Stimulated activated naive CD8-positive, alpha-beta T cell treated with anti-CD3 and anti-CD28 coated beads, Interleukin-15, Interleukin-2, amounts not matched to agents 100 U/mL and 50 U/mL, for 24 hours (primary cell): Measurements from ENCODE around the gene PTGES2.

ENCODE experiments used
- ATAC-seq: fragments of 150-1000 bp; cut with Tn5 transposase; one replicate; pipeline ENCODE4 v1.10.0; 2021
- DNase-seq: peaks from one replicate; pipeline ENCODE4 v3.0.0; 2021

The PTGES2 gene

GRCh38 chr9:128103589-128103962 lies 24.0 kb downstream of the PTGES2 start:
- ATAC-seq (peak; percentile 64), DNase-seq (peak; percentile 50)

- no peak for DNase-seq
- no peak for ATAC-seq
These were observed 24.5 kb downstream of the PTGES2 start for GRCh38 chr9:128102861-128103588.

- DNase-seq = no peak
- ATAC-seq = no peak
These were observed 25.3 kb downstream of the PTGES2 start for GRCh38 chr9:128102196-128102595.

GRCh38 chr9:128101690-128102089 lies 25.8 kb downstream of the PTGES2 start:
- ATAC-seq = no peak
- DNase-seq = no peak

DNA sequence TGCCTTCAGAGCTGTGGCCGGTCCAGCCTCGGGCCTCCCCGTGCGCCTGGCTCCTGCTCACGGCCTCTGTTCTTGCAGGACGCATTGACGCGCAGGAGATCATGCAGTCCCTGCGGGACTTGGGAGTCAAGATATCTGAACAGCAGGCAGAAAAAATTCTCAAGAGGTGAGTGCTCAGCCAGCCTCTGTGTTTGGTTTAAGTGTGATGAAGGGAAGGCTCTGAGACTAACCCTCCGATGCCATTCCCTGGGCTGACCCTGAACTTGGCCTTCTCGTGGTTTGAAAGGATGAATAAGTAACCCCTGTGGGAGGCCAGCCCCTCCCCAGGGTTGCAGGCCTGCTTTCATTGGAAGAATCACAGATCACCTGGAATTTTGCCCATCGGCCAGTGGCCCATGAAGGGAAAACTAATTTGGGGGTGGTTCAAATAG lies 26.3 kb downstream of the PTGES2 start:
- DNase-seq (no peak), ATAC-seq (no peak)

DNA sequence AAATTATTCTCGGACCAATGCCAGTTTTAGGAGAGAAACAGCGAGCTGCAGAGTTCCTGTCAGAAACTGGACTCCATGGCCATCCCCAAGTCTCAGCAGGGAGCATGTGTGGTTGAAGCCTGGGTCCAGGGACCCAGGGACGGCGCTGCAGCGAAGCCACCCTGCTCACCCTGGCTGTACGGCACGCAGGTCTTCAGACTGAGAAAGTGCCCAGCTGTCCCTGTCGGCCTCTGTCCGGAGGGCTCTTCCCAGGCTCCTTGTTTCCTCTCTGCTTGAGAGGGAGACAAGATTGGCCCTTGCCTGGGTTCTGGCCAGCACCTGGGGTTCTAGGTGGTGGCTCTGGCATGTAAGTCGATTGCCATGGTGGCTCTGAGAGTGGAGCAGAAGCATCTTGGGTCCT lies 26.9 kb downstream of the PTGES2 start:
- DNase-seq (no peak), ATAC-seq (no peak)

DNA sequence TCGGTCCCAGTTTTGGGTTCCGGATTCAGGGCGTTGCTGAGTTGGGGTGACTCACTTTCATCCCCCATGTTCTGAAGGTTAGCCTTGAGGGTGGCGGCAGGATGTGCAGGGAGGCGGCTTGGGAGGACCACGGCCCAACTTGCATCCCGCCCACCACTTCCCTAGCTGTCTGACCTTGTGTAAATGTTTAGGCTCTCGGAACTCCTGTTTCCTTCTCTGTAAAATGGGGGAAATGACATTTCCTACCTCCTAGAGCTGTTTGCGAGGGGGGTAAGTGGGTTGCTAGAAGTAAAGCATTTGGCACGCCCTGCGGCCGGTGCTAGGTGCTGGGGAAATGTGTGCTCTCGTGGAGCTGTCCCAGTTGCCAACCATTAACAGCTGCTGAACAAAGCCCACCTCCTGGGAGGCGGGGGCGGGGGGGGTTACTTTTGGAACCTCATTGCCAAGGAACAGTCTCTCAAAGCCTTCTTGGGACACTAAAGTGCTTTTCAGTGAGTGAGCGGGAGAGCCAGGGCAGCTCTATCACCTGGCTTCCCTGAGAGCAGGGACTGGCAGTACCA lies 27.5 kb downstream of the PTGES2 start:
- DNase-seq (no peak), ATAC-seq (no peak)

- ATAC-seq (no peak), DNase-seq (no peak)
These were observed 28.1 kb downstream of the PTGES2 start for GRCh38 chr9:128099231-128099931.

- peak; percentile 75 for DNase-seq
- ATAC-seq = peak; percentile 51
These were observed 29.0 kb downstream of the PTGES2 start for GRCh38 chr9:128098297-128099230.

- DNase-seq (no peak), ATAC-seq (no peak)
These were observed 29.8 kb downstream of the PTGES2 start for GRCh38 chr9:128097543-128098296.

DNA sequence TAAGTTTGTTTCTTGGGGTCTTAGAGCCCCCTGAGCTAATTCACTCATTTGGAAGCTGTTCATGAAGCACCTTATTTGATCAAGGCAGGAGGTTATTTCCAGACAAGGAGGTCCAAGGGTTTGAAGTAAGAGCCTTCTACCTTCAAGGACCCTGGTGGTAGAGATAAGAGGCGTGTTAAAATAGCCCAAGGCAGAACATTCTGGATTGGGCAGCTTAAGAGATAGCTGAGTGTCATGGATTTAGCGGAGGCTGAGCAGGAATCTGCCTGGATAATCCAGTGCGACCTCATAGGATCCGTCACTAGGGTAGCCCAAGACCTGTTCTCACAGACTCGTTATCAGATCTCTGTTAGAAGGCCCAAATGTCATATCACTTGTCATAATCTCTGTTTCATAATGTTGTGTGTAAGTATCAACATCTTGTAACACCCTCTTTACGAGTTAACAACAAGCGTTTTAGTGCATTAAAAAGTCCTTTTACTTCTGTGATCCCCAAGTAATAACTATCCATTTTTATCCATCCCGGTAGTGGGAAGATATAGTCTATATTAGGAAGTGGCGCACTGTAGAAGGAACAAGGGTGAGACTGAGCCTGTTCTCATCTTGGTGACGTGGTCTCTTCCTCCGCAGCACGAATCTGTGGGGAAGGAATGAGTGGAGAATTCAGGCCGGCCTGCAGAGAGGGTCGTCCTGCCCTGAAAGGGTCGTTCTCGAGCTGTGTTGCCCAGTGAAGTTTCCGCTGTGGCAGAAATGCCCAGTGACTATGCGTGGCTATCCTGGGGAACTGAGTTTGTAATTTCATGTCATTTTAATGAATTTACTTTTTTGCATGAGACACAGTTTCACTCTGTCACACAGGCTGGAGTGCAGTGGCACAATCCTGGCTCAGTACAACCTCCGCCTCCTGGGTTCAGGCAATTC lies 30.7 kb downstream of the PTGES2 start:
- DNase-seq (no peak), ATAC-seq (no peak)

DNA sequence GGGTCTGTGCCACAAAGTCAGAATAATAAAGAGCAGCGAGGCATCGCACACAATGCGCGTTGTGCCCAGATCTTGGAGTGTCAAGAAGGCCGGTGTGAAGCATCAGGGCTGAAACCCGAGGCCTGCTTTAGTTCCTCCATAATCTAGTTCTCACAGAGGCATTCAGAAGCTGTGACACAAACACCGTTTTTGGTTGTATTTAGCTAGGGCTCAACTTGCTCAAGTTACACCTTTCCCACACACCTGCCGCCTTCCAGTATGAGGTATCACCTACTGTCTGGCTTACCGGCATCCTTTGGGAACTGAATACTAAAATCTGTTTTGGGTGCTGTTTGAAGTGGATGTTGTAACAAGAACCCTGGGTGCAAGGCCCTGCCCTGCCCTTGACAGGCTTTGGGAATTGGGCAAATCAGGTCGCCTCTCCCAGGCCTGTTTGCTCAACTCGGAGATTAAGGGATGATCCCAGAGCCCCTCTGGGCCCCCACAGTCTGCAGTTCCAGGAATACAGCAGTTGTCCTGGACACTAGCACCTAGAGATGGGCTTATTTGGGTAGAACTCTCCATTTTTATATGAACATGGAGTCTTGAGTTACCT lies 32.5 kb downstream of the PTGES2 start:
- no peak for DNase-seq
- no peak for ATAC-seq

- ATAC-seq (peak; percentile 95), DNase-seq (peak; percentile 81)
These were observed 33.2 kb downstream of the PTGES2 start for GRCh38 chr9:128094166-128094949.

- DNase-seq (no peak), ATAC-seq (no peak)
These were observed 34.5 kb downstream of the PTGES2 start for GRCh38 chr9:128093011-128093410.

DNA sequence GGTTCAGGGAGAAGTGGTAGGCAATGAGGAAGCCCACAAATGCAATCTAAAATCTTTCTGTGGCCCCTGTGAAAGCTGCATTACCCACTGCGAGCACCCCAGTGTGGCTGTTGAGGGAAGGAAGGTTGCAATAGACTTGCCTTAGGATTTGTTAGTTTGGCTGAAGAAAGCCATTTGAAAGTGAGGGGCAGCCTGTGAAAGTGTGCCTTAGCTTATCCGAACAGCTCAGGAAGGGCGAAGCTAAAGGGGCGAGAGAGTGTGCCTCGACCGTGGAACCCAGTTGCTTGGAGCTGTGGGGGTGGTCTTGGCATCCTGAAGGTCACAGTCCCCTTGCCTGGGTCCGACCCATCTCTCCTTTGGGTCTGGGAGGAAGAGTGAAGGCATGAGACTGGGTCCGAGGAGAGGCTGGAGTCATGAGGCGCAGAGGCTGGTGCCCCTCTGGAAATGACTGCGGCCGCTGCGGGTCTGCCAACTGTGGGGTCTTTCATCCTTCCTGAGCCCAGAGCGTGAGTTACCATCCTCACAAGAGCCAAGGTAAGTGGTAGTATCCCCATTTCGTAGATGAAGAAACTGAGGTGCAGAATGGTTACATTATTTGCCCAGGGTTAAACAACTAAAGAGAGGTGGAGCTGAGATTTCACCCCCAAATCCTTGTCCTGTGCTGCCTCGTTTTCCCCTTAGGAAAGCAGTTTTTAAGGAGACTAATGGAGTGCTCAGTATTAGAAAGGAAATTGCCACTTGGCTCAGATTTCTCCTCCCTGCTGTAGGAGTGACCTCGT lies 35.1 kb downstream of the PTGES2 start:
- DNase-seq = no peak
- no peak for ATAC-seq

DNA sequence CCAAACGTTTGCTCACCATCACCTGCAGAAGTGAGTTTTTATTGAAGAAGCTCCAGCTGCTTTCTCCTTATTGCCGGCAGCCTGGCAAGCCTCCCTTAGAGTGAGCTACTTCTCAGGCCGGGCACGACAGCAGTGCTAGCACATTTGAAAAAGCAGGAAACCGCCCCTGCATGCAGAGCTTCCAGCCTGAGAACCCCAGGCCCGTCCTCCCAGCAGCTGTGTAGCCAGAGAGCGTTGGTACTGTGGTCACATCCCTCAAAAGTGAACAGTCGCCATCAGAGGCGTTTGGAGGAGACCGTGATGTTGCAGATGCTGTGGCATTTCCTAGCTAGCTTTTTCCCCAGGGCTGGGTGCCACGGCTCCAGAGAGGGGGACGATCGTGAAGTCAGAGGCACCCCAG lies 36.0 kb downstream of the PTGES2 start:
- no peak for ATAC-seq
- no peak for DNase-seq

GRCh38 chr9:128091144-128091543 lies 36.4 kb downstream of the PTGES2 start:
- DNase-seq = no peak
- no peak for ATAC-seq

DNA sequence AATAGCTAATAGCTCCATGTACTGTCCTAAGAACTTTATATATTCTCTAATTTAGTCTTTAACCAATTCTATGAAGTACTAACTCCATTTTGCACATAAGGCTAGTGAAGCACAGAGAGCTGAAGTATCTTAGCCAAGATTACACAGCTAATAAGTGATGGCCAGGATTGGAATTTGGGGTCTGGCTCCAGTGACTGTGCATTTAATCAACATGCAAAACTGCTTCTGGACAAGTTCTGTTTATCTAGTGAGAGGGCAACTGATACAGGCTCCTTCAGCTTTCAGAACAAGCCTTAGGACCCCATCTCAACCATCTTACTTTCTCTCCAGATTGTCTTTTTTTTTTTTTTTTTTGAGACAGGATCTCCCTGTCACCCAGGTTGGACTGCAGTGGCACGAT lies 38.2 kb downstream of the PTGES2 start:
- no peak for ATAC-seq
- no peak for DNase-seq
